Limb (tissue), 2 donors: ENCODE measurements around the gene MKRN2.

Experiments
- DNase-seq, 2 donors: peaks; one replicate each; pipeline ENCODE4 v3.0.0-alpha.2; 2016; ENCODE audit errors: extremely low spot score in 2 of 2

MKRN2 gene

DNA sequence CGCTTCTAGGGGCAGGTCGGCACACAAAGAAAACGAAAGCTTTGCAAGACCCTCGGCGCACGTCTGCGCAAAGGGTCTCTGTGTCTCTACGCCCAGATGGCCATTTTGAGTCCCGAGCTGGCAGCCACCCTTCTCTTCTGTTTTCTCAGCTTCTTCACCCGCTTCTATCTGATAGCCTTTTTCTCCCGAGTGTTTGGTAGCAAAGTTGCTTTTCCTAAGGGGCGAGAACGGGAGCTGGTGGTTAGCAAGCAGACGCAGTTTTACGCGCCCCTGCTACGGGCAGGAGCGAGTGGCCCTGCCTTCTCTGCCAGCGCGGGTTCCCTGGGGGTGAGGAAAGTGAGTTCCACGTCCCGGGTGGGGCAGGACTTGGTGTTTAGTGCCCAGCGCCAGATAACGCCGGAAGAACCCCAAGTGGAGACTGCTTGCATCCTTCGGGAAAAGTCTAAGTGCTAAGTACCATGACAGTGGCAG, 2.9 kb upstream of the MKRN2 start:
- DNase-seq = peak; percentile 30 to 71

DNA sequence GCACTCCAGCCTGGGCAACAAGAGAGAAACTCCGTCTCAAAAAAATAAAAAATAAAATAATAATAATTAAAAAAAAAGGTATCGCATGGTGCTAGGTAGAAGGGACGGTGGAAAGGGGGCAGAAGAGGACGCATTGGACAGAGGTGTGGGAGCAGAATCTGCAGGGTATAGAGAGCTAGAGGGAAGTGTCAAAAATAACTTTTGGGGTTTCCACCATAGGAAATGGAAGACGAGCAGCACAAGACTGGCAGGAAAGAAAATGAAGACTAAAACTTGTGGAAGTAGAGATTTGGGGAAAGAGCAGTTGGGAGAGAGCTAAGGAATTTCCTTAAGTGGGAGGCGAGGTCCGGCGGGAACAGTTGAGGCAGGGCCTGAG, 585 bp upstream of the MKRN2 start:
- DNase-seq = peak in 1 of 2 donors; percentile 4

DNA sequence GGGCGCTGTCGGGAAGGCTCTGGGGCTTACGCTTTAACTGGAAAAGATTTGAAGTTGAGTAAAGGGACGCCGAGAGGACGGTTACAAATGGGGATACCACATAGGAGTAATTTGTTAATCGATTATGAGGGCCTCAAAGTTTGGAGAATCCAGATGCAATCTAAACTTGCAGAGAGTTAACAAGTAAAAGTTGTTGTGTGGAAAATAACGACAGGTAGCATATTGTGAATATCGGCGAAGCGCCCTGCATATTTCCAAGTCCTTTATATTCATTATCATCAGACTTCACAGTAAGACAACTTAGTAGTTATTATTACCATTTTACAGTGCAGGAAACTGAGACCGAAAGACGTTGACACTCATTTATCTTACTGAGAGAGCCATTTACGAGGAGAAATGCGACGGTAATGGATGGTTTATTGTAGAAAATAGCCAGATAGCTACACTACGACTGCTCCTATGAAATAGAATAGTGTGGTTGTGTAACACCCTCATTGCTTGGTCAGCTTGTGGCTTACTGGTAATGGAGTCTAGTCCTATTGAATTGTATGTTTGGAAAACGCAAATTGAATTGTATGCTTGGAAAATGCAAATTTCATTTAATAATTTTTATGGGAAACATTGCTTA, 700 bp downstream of the MKRN2 start:
- DNase-seq = peak in 1 of 2 donors; percentile 17

DNA sequence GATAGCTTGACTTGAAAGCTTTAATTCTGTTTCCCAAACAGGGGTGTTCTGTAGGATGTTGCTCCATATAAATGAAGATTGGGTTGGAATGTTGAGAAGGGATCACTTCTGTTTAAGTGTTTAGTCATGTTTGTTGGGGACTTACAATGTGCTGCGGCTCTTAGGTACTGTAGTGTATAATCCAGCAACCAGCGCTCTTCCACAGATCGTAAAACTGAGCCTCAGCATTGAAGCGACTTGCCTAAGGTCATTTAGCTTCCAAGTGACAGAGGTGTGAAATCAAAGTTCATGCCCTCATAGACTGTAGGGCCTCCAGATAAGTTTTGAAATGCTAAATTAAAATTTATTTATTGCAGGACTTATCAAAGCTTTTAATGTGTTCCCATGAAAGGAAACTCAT, 1.8 kb downstream of the MKRN2 start:
- DNase-seq = no peak

DNA sequence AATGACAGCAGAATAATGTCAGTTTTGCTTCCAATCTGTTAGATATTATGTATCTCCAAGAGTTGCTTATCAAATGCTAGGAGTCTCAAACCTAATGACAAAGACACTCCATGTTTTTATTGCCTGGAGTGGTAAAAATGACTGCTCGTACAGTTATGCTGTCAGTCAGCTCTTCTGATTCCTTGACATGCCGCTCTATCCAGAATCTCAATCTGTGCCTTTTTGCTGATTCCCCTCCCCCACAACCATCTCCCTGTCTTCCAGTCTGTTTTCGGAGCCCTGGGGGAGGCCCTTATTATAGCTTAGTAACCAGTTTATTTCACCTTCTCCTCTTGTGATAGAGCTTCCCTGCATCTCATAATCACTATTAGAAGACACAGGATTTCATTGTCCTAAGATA, 2.6 kb downstream of the MKRN2 start:
- DNase-seq = no peak

DNA sequence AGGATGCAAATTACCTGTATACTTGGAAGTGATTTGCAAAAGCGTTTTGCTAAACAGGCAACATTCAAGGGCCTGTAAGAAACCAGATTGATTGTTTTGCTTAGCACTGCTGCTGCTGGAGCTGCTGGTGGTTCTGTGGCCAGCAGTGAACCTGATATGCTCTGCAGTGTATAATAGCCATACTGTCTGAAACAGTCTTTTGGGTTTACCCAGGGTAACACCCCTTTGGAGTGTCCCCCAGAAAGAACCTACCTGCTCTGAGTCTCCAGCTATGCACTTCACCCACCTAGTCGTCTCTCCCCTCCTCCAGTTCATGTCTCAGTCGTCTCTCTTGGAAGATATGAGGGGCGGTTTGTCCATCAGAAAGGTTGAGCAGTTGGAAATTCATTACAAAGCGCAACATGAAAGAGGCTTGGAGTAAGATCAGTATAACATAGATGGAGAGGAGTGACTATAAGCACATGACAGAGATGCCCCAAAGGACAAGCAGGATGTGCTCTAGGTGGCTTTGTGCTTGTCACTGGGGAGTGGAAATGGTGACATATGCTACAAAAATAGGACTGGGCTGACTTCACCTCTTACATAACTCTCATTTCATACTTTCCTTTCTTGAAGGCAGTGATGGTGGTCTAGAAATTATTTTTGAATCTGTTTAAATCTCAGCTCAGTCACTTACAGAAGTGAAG, 3.8 kb downstream of the MKRN2 start:
- no peak for DNase-seq

DNA sequence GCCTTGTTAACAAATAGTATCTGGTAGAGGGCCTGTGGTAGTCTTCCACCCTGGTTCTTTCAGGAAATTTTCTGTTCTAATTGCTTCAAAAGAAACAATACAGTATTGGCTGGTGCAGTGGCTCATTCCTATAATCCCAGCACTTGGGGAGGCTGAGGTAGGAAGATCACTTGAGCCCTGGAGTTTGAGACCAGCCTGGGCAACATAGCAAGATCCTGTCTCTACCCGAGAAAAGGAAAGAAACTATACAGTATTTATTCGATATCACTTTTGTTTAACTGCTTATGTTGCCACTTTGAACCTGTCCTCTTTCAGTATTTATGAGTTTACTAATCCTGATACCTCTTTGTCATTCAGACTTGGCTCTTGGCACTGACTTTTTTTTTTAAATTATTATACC, 4.5 kb downstream of the MKRN2 start:
- DNase-seq = no peak

DNA sequence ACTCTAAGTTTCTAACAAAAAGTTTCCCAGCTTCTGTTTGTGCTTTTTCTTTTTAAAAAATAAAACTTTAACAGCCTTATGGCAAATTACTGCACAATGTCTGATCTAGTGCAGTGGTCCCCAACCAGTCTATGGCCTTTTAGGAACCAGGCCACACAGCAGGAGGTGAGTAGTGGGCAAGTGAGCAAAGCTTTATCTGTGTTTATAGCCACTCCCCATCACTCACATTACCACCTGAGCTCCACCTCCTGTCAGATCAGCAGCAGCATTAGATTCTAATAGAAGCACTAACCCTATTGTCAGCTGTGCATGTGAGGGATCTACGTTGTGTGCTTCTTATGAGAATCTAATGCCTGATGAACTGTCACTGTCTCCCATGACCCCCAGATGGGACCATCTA, 5.6 kb downstream of the MKRN2 start:
- no peak for DNase-seq

DNA sequence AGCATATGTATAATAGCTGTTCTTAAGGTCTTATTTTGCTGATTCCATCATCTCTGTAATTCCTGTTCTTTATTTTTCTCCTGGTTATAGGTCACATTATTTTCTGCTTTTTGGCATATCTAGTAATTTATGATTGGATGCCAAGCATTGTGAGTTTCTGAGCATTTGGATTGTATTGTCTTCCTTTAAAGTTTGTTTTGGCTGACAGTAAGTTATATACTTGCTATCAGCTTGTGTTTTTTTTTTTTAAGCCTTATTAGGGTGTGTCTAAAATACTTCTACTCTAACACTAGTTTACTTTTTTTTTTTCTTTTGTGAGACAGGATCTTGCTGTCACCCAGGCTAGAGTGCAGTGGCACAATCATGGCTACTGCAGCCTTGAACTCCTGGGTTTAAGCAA, 10.1 kb downstream of the MKRN2 start:
- no peak for DNase-seq

DNA sequence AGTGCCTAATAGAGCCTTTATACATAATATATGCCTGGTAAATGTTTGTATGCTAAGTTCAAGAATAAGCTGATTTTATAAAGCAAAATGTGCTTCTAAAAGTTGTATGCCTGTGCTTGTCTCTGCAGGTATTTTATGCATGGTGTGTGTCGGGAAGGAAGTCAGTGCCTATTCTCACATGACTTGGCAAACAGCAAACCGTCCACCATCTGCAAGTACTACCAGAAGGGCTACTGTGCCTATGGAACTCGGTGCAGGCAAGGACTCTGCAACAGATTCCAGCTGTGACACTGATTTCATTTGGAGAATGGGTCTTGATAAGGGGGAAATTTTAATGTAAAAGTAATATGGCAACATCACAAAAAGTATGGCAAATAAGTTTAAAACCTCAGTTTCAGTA, 11.9 kb downstream of the MKRN2 start:
- no peak for DNase-seq

DNA sequence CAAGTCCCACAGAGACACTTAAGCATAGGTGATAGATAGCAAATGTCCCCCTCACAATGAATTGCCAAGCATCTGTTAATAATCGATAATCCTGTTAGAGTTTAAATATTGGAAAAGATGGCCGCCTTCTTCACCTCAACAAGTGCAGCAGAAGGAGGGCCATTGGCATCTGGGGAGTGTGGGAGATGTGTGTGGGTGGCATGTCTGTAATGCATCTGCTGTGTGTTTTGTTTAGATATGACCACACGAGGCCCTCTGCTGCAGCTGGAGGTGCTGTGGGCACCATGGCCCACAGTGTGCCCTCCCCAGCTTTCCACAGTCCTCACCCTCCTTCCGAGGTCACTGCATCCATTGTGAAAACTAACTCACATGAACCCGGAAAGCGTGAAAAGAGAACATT, 12.9 kb downstream of the MKRN2 start:
- no peak for DNase-seq

DNA sequence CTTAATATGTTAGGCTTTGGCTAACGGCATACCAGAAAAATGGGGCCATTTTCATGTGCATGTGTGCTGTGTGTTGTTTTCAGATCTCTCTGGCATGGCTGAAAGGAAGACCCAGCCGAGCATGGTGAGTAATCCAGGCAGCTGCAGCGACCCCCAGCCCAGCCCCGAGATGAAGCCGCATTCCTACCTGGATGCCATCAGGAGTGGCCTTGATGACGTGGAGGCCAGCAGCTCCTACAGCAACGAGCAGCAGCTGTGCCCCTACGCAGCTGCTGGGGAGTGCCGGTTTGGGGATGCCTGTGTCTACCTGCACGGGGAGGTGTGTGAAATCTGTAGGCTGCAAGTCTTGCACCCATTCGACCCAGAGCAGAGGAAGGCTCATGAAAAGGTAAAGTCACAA, 15.1 kb downstream of the MKRN2 start:
- no peak for DNase-seq

DNA sequence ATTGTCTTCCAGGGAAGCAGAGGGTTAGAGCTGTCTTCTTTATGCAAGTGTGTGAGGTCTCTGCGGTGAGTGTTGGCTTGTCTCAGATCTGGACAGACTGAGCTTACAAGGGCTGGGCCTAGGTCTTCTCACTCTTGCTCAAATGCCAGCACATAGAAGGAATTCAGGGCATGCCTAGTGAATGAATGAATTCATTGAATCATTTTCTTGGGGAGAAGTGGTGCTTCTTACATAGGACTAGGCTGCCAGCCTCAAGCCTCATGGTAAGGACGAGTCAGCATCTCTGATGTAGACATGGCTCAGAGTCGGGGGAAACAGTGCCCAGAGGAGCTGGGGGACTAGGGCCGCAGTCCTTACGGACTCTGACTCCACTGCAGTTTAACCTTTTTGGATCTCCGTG, 17.2 kb downstream of the MKRN2 start:
- DNase-seq = no peak

DNA sequence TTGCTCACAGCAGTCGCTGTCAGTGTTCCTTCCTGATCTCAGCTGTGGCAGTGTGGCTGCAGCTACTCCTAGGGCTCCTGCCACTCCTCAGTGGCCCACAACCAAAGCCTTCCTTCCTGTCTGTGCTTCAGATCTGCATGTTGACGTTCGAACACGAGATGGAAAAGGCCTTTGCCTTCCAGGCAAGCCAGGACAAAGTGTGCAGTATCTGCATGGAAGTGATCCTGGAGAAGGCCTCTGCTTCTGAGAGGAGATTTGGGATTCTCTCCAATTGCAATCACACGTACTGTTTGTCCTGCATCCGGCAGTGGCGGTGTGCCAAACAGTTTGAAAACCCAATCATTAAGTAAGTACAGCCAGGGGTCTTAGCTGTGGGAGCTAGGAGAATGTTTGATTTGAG, 17.8 kb downstream of the MKRN2 start:
- DNase-seq = no peak

DNA sequence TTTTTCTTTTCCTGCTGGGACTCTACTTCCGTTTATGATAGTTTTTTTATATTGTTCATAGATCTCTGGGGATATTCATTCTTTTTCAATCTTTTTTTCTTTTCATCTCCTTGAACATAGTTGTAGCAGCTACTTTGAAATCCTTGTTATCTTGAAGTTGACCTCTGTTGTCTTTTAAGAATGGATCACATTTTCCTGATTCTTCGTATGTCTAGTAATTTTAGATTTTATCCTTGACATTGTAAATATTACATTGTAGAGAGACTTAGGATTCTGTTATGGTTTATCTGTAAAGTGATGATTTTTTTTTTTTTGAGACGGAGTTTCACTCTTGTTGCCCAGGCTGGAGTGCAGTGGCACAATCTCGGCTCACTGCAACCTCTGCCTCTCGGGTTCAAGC, 20.5 kb downstream of the MKRN2 start:
- DNase-seq = no peak

DNA sequence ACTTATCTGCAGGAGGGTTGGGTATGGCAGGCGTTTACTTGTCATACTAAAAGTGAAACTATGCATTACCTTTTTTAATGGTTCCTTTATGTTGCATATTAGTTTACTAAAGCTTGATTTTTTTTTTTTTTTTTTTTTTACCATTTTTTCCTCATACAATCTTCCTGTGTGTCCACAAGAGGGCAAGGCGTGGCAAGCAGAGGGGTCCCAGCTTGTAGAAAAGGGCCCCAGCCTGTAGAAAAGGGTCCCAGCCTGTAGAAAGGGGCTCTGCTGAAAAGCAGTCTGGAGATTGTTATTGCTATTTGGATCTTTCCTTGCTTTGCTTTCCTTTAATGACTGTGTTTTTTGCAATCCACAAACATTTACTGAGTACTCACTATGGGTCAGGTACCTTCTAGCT, 21.9 kb downstream of the MKRN2 start:
- no peak for DNase-seq

DNA sequence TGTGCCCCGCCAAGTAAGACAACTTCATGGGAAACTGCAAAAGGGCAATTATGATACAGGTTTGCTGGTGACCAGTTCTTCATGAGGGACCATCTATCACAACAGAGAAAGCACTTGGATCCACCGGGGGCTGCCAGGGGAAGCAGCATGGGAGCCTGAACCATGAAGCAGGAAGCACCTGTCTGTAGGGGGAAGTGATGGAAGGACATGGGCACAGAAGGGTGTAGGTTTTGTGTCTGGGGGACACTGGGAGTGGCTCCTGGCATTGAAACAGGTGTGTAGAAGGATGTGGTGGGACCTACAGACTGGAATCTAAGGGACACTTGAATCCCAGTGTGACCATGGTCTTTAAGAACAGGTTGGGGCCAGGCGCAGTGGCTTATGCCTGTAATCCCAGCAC, 22.6 kb downstream of the MKRN2 start:
- DNase-seq = no peak

DNA sequence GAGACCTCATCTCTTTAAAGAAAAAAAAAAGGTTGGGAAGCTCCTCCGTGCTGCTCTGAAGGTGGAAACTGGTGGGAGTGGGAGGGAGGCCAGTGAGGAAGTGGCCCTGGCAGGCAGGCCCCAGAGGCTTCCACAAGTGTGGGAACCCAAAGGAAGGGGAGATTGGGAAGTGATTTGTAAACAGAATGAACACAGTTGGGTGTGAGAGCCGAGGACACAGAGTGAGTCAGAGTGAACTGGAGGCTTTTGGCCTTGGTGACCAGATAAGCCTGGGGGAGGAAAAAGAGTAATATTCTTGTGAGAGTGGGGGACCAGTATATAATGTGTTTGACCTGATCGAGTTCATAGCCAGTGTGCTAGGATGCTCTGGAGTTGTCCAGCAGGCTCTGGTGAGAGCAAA, 23.0 kb downstream of the MKRN2 start:
- no peak for DNase-seq

DNA sequence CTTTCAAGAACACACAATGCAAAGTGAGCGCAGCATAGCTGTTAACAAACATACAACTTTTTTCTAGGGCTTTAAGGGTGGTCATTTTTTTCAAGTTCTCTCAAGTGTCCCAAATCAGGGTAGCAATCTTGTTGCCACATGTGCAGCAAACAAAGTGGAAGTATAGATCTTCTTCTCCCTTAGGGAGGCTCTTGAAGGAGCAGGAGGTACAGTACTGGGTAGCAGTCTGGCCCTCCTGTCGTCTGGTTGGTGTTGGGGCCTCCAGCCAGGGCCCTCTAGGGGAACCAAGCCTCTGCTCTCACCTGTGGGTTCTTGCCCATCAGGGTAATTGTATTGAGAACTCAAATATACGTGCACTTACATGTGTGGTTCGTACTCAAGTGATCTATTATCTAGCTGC, 25.8 kb downstream of the MKRN2 start:
- DNase-seq = no peak

DNA sequence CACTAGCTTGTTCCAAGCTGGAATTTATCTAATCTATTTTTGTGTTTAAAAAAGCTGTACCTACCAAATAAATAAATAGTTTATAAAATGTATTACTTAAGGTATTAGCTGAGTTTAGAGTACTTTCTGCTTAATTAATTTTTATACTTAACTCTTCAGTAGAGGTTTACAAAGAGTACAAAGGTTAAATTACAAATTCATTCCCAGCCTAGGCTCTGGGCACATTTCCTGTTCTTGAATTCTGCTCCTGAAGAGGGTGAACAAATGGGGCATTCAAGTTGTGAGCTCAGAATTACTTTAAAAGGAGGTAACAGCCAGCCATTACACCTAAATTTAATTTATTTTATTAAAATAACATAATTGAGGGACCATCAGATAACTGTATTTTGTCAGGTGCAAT, 26.4 kb downstream of the MKRN2 start:
- no peak for DNase-seq

DNA sequence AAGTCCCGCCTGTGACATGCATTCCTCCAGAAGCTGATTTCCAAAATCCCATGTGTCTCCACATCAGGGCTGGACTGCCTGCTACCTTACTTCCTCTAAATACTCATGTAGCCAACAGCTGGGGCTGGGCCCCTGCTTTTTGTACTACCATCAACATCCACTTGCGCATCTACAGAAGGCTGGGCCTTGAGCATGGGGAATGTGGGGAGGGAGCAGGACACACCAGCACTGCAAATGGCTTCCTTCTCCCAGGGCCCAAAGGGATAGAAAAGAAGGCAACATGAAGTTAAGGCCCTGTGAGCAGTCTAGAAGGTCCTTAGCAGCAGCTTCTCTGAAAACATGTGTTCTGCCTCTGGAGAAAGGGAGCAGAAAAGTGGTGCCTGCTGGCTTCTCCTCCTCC, 27.2 kb downstream of the MKRN2 start:
- DNase-seq = no peak

DNA sequence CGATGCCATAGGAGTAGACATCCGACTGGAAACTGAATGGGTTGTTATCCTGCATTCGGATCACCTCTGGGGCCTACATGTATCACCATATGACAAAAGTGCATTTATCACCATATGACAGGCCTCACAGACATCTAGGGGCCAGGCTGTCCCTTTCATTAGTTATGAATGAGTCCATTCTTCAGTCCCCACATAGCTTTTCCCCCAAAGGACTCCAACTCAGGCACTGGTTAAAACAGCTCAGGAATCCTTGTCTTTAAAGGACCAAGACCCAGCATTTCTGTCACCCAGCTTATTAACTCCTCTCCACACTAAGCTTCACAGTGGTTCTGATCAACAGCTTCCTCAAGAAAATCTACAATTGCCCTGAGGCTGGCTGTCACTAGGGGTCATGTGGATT, 28.3 kb downstream of the MKRN2 start:
- DNase-seq = no peak

DNA sequence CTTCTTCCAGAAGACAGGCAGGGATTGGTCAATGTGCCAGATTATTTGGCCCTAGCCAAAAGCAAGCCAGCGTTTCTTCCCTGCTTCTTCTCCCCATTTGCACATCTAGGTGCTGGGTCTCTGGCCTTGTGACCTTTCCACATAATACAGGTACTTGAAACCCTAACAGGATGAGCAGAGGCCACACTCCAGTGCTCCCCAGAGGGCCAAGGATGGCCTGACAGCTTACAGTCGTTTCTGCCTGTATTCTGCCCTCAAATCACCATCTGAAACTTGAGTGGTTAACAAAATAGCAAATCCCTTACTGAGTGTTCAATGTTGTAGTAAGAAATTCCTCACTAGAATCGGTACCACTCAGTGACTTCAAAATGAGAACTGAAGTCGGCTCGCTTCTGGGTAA, 29.1 kb downstream of the MKRN2 start:
- DNase-seq = no peak

DNA sequence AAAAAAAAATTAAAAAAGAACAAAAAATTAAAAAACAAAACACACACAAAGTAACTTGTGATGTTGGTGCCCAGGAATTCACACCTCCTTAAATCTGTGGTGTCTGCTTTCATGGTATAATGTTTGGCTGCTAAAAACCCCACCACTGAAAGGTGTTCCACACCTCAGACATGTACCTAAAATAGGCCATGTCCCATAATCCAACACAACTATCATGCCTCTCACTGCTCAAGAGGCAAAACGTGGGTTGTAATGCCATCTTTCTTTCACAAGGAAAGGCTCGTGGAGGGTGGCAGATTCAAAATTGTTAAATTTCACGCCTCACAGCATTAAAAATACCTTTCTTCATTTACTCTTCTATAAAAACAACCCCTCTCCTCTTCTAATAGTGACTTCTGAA, 29.5 kb downstream of the MKRN2 start:
- no peak for DNase-seq
